HAP-1 (cell line): ENCODE data around the gene SLIT3.

Experiments used
- DNase-seq, 2 experiments: peaks; one replicate each; pipeline ENCODE4 v3.0.0-alpha.2; 2016 to 2020; ENCODE audit warnings: low spot score in 2 of 2
- H3K27me3 ChIP-seq: fragments of 250-450 bp; sonication (Bioruptor Pico); 2 replicates; pipeline ENCODE4 v1.5.1; 2020; ENCODE audit warnings: low read depth, mild to moderate bottlenecking, moderate library complexity
- H3K36me3 ChIP-seq: fragments of 250-450 bp; sonication (Bioruptor Pico); replicated peaks from 2 replicates; pipeline ENCODE4 v1.5.1; 2020; ENCODE audit warnings: mild to moderate bottlenecking
- H3K4me1 ChIP-seq: fragments of 250-450 bp; sonication (Bioruptor Pico); 2 replicates; pipeline ENCODE4 v1.5.1; 2020; ENCODE audit warnings: mild to moderate bottlenecking
- H3K4me3 ChIP-seq: fragments of 250-450 bp; sonication (Bioruptor Pico); 2 replicates; pipeline ENCODE4 v1.5.1; 2020; ENCODE audit warnings: mild to moderate bottlenecking, moderate library complexity
- H3K9me3 ChIP-seq: fragments of 250-450 bp; sonication (Bioruptor Pico); 2 replicates; pipeline ENCODE4 v1.5.1; 2020; ENCODE audit warnings: mild to moderate bottlenecking, moderate library complexity
- in situ Hi-C: fragments of 300-500 bp; cut with MboI; formaldehyde crosslinking; loops from 3 replicates; pipeline ENCODE4 v1.14.3; 2020; ENCODE audit warnings: low sequenced_read_pairs, inconsistent platforms, mixed read lengths

The SLIT3 gene

DNA sequence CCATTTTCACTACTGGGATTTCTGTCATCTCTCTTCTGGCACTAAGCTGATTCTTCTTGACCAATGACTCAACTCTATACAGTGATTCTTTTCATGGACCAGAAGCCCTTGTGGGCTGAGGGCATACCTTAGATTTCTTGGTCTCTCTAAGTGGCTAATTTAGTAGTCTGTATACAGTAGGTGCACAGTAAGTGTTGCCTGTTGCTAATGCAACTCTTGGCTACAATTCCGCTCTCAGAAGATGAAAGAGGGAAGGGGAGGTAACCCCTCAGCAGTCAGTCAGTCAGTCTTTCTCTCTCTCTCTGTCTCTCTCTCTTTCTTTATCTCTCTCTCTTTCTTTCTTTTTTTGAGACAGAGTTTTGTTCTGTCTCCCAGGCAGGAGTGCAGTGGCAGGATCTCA lies 606.6 kb downstream of the SLIT3 start:
- Histone ChIP-seq H3K36me3 (no peaks in the 10 kb centered on the region), H3K9me3 (no peaks in the 10 kb centered on the region), H3K4me1 (no peaks in the 10 kb centered on the region), H3K27me3 (no peaks in the 10 kb centered on the region), H3K4me3 (no peak overlapping the region)
- in situ Hi-C loops = loop anchor here (25.0 kb wide), 3 partner anchors 432 to 868 kb away; no protein-coding TSS in a partner anchor
- no peak for DNase-seq

DNA sequence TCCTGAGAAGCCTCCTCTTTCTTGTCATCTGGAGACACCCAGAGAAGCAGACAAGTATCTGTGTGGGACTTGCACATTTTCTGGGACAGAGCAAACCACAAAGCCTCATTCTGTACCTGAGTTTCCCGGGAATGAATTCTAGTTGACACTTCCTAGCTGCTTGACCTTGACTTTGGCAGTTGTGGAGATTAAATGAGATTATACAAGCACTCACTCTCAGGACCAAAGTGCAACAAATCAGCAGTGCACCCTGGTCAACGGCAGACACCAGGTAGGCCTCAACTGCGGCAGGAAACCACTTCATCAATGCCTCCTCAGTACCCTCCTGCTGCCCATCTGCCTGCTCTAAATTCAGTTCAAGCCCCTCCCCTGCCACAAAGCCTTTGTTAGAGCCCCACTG lies 607.1 kb downstream of the SLIT3 start:
- Histone ChIP-seq H3K27me3 (no peaks in the 10 kb centered on the region), H3K36me3 (no peaks in the 10 kb centered on the region), H3K9me3 (no peaks in the 10 kb centered on the region), H3K4me1 (no peaks in the 10 kb centered on the region), H3K4me3 (no peak overlapping the region)
- no peak for DNase-seq
- in situ Hi-C loops = loop anchor here (25.0 kb wide), 3 partner anchors 432 to 868 kb away; no protein-coding TSS in a partner anchor

GRCh38 chr5:168693297-168693696 lies 607.6 kb downstream of the SLIT3 start:
- Histone ChIP-seq H3K4me1 (no peaks in the 10 kb centered on the region), H3K4me3 (no peak overlapping the region), H3K27me3 (no peaks in the 10 kb centered on the region), H3K9me3 (no peaks in the 10 kb centered on the region), H3K36me3 (no peaks in the 10 kb centered on the region)
- no peak for DNase-seq
- in situ Hi-C loops = loop anchor here (25.0 kb wide), 3 partner anchors 431 to 869 kb away; no protein-coding TSS in a partner anchor

GRCh38 chr5:168691891-168692290 lies 609.0 kb downstream of the SLIT3 start:
- H3K36me3 ChIP-seq = no peaks in the 10 kb centered on the region
- no peaks in the 10 kb centered on the region for H3K9me3 ChIP-seq
- H3K27me3 ChIP-seq = no peaks in the 10 kb centered on the region
- DNase-seq = no peak
- H3K4me1 ChIP-seq = no peaks in the 10 kb centered on the region
- in situ Hi-C loops = loop anchor here (25.0 kb wide), 3 partner anchors 430 to 870 kb away; no protein-coding TSS in a partner anchor
- H3K4me3 ChIP-seq = no peak overlapping the region

- H3K27me3 ChIP-seq = no peaks in the 10 kb centered on the region
These were observed 611.7 kb downstream of the SLIT3 start for GRCh38 chr5:168689260-168689659.

DNA sequence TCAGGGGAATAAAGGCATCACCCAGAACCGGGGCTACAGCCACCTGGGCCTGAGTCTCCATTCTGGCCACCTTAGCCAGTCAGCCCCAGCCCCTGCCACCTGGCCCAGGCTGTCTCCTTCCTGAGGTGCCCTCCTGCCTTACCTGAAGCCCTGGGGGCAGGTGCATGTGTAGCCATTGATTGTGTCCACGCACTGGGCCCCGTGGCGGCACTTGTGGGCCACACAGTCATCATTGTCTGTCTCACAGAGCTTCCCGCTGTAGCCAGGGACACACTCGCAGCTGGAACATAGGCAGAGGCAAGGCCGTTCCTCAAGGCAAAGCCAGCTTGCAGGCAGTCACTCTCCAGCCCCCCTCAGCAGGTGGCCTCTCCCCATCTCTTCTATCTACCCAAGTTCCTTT lies 614.1 kb downstream of the SLIT3 start:
- in situ Hi-C loops = loop anchor here (25.0 kb wide), 3 partner anchors 425 to 875 kb away; no protein-coding TSS in a partner anchor
- no peaks in the 10 kb centered on the region for H3K27me3 ChIP-seq
- no peak overlapping the region for H3K4me3 ChIP-seq

More at GRCh38 chr5:168689260-168689659, 611.7 kb downstream of the SLIT3 start:
- in situ Hi-C loops = loop anchor here (25.0 kb wide), 3 partner anchors 427 to 873 kb away; no protein-coding TSS in a partner anchor
- Histone ChIP-seq H3K9me3 (no peaks in the 10 kb centered on the region), H3K4me3 (no peak overlapping the region), H3K4me1 (no peaks in the 10 kb centered on the region), H3K36me3 (no peaks in the 10 kb centered on the region)
- no peak for DNase-seq

DNA sequence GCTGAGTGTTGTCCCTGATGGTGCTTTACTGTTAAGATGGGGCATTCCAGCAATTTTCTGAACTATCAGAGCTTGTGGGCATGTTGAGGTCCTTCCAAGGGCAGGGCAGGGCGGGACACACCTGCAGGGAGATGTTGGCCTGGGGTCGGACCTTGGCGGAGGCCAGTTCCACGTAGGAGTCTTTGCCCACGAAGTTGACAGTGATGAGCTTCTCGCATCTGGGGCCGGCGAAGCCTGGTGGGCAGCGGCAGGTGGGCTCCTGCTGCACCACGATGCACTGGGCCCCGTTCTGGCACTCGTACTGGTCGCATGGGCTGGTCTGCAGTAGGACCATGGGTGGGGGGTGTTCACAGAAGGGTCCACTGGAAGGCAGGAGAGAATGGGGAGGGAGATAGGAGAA lies 615.4 kb downstream of the SLIT3 start:
- in situ Hi-C loops = loop anchor here (25.0 kb wide), 3 partner anchors 423 to 877 kb away; no protein-coding TSS in a partner anchor
- Histone ChIP-seq H3K9me3 (no peaks in the 10 kb centered on the region), H3K4me3 (no peak overlapping the region), H3K36me3 (no peaks in the 10 kb centered on the region), H3K27me3 (no peaks in the 10 kb centered on the region), H3K4me1 (no peaks in the 10 kb centered on the region)
- no peak for DNase-seq

More for the DNA sequence above, 614.1 kb downstream of the SLIT3 start:
- no peak for DNase-seq
- Histone ChIP-seq H3K36me3 (no peaks in the 10 kb centered on the region), H3K9me3 (no peaks in the 10 kb centered on the region), H3K4me1 (no peaks in the 10 kb centered on the region)

GRCh38 chr5:168683927-168684295 lies 617.0 kb downstream of the SLIT3 start:
- Histone ChIP-seq H3K4me3 (no peak overlapping the region), H3K4me1 (peaks cover 8% of the 10 kb centered on the region), H3K9me3 (no peaks in the 10 kb centered on the region), H3K27me3 (no peaks in the 10 kb centered on the region), H3K36me3 (no peaks in the 10 kb centered on the region)
- in situ Hi-C loops = loop anchor here (25.0 kb wide), 3 partner anchors 422 to 878 kb away; no protein-coding TSS in a partner anchor
- no peak for DNase-seq

DNA sequence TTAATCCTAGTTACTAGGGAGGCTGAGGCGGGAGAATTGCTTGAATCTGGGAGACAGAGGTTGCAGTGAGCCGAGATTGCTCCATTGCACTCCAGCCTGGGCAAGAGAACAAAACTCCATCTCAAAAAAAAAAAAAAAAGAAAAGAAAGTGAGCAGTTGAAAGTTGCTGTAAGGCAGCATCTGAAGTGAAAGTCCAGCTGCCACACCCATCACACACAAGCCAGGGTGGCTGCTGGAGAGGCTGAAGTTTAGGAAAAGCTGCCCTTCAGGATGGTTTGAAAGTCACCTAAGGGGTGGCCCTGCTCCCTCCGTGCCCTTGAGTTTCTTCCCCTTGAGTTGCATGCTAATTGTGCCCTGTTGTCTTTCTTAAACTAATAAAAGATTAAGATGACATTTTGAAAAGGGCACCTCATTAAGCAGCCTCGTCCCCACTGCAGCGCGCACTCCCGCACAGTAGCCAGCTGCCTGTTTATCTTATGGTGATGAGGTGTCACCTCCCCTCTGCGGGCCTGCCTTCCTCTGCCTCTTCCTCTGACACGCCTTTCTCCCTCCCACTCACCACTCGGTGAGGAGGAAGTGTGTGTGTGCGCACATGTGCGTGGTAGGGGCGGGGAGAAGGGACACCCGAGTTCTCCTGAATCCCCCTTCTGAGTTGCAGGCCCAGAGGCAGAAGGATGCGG lies 617.6 kb downstream of the SLIT3 start:
- no peaks in the 10 kb centered on the region for H3K36me3 ChIP-seq
- DNase-seq = no peak
- no peaks in the 10 kb centered on the region for H3K9me3 ChIP-seq
- H3K27me3 ChIP-seq = no peaks in the 10 kb centered on the region
- in situ Hi-C loops = loop anchor here (25.0 kb wide), 3 partner anchors 421 to 879 kb away; no protein-coding TSS in a partner anchor
- H3K4me3 ChIP-seq = no peak overlapping the region
- peaks cover 8% of the 10 kb centered on the region for H3K4me1 ChIP-seq

GRCh38 chr5:168681556-168682183 lies 619.3 kb downstream of the SLIT3 start:
- H3K36me3 ChIP-seq = no peaks in the 10 kb centered on the region

GRCh38 chr5:168680395-168680794 lies 620.5 kb downstream of the SLIT3 start:
- Histone ChIP-seq H3K9me3 (no peaks in the 10 kb centered on the region), H3K27me3 (no peaks in the 10 kb centered on the region), H3K4me3 (no peak overlapping the region), H3K4me1 (peaks cover 8% of the 10 kb centered on the region), H3K36me3 (no peaks in the 10 kb centered on the region)
- in situ Hi-C loops = loop anchor here (25.0 kb wide), 3 partner anchors 418 to 882 kb away; no protein-coding TSS in a partner anchor
- no peak for DNase-seq

More at GRCh38 chr5:168681556-168682183, 619.3 kb downstream of the SLIT3 start:
- H3K4me1 ChIP-seq = peaks cover 8% of the 10 kb centered on the region
- H3K9me3 ChIP-seq = no peaks in the 10 kb centered on the region
- DNase-seq = no peak
- H3K27me3 ChIP-seq = no peaks in the 10 kb centered on the region
- no peak overlapping the region for H3K4me3 ChIP-seq
- in situ Hi-C loops = loop anchor here (25.0 kb wide), 3 partner anchors 419 to 881 kb away; no protein-coding TSS in a partner anchor

DNA sequence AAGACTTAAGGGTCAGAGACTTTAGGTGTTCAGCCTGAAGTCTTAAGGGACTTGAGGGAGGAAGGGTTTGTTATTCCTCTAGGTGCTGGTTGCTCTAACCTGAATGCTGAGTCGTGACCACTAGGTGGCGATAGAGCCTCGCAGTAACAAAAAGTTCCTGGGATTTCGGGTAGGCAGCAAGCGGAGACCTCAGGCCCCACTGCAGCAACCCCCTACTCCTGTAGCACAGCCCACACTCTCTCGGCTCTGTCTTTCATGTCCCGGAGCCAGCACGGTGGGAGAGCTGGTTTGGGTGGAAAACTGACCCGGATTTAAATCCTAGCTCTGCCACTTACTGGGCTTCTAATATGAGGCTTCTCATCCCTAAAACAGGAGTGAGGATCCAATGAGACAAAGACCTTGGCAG lies 621.4 kb downstream of the SLIT3 start:
- H3K27me3 ChIP-seq = no peaks in the 10 kb centered on the region
- in situ Hi-C loops = loop anchor here (25.0 kb wide), 3 partner anchors 417 to 883 kb away; no protein-coding TSS in a partner anchor
- H3K36me3 ChIP-seq = no peaks in the 10 kb centered on the region
- peak; percentile 85 to 90 for DNase-seq
- H3K4me1 ChIP-seq = peaks cover 8% of the 10 kb centered on the region
- H3K4me3 ChIP-seq = no peak overlapping the region
- H3K9me3 ChIP-seq = no peaks in the 10 kb centered on the region

GRCh38 chr5:168676501-168676900 lies 624.4 kb downstream of the SLIT3 start:
- DNase-seq = no peak

More at GRCh38 chr5:168676501-168676900, 624.4 kb downstream of the SLIT3 start:
- Histone ChIP-seq H3K4me3 (no peak overlapping the region), H3K27me3 (no peaks in the 10 kb centered on the region), H3K4me1 (peaks cover 8% of the 10 kb centered on the region), H3K36me3 (no peaks in the 10 kb centered on the region), H3K9me3 (no peaks in the 10 kb centered on the region)
- in situ Hi-C loops = loop anchor here (25.0 kb wide), 3 partner anchors 414 to 886 kb away; no protein-coding TSS in a partner anchor
